H1 (cell line): ENCODE results near the gene TCF7L2. TPM values are rescaled to one million over a fixed set of nuclear protein-coding genes. Genes with fewer than 3 reads are reported as not detected.

Experiments used
- CTCF ChIA-PET: fragments of 300-600 bp; sonication (Branson Sonifier 250); formaldehyde crosslinking; loops from one replicate; lab custom pipeline; 2021; ENCODE audit not compliant: partially characterized antibody; lab: Charles Lee
- POLR2A ChIA-PET: fragments of 300-600 bp; sonication (Branson Sonifier 250); formaldehyde crosslinking; loops from one replicate; lab custom pipeline; 2021; ENCODE audit warnings: inconsistent platforms; ENCODE audit not compliant: partially characterized antibody; lab: Charles Lee
- DNase-seq, 2 experiments: peaks; one replicate each; pipeline versions ENCODE4 v3.0.0 to v3.0.0-alpha.2; 2010 to 2022; ENCODE audit warnings: low spot score in 2 of 2, low read depth in 1 of 2, mixed read lengths in 1 of 2
- FAIRE-seq: peaks from 2 replicates; lab custom pipeline; 2011; peaks lifted over from hg19 to GRCh38; lab: Jason Lieb, UNC
- H2AFZ ChIP-seq: 2 replicates; pipeline ENCODE4 v1.8.1; 2012; ENCODE audit warnings: low read length, inconsistent platforms
- H2AK5ac ChIP-seq: 2 replicates; pipeline ENCODE4 v1.6.1; 2013; ENCODE audit warnings: low read depth, low read length
- H2BK120ac ChIP-seq: replicated peaks from 2 replicates; pipeline ENCODE3; 2013; ENCODE audit warnings: low read depth, low read length, inconsistent platforms
- H2BK12ac ChIP-seq: 2 replicates; pipeline ENCODE4 v1.6.1; 2013; ENCODE audit warnings: low read depth, low read length
- H2BK15ac ChIP-seq: 2 replicates; pipeline ENCODE4 v1.6.1; 2013; ENCODE audit warnings: low read length
- H2BK20ac ChIP-seq: 2 replicates; pipeline ENCODE4 v1.6.1; 2013; ENCODE audit warnings: low read length
- H2BK5ac ChIP-seq: 2 replicates; pipeline ENCODE4 v1.6.1; 2013; ENCODE audit warnings: low read depth, low read length
- H3K14ac ChIP-seq: 2 replicates; pipeline ENCODE4 v1.6.1; 2013; ENCODE audit warnings: inconsistent platforms; ENCODE audit not compliant: insufficient read length
- H3K18ac ChIP-seq: 2 replicates; pipeline ENCODE4 v1.6.1; 2013; ENCODE audit warnings: low read length; ENCODE audit errors: extremely low read depth
- H3K23ac ChIP-seq: 2 replicates; pipeline ENCODE4 v1.6.1; 2013; ENCODE audit warnings: inconsistent platforms; ENCODE audit not compliant: insufficient read length
- H3K23me2 ChIP-seq: 2 replicates; pipeline ENCODE4 v1.6.1; 2013; ENCODE audit warnings: low read depth, low read length
- H3K27ac ChIP-seq: 2 replicates; pipeline ENCODE4 v1.6.1; 2011; ENCODE audit warnings: low read depth, low read length, inconsistent platforms
- H3K27me3 ChIP-seq, 4 experiments: replicated peaks in 1 of 4; 1 replicate in 1 of 4; 2 replicates in 3 of 4; pipeline versions ENCODE4 v1.6.1 to v1.8.1; 2011 to 2013; ENCODE audit warnings: low read length in 3 of 4, mild to moderate bottlenecking in 3 of 4, inconsistent platforms in 2 of 4, mixed read lengths in 2 of 4, moderate library complexity in 1 of 4; ENCODE audit not compliant: control insufficient read depth in 3 of 4, insufficient read depth in 3 of 4; ENCODE audit errors: extremely low read depth in 1 of 4
- H3K36me3 ChIP-seq, 4 experiments: 2 replicates each; pipeline versions ENCODE4 v1.6.1 to v1.8.1; 2011 to 2013; ENCODE audit warnings: mild to moderate bottlenecking in 4 of 4, low read length in 3 of 4, moderate library complexity in 2 of 4, control low read depth in 1 of 4, inconsistent platforms in 1 of 4; ENCODE audit not compliant: insufficient read depth in 4 of 4, control insufficient read depth in 2 of 4
- H3K4ac ChIP-seq: replicated peaks from 2 replicates; pipeline ENCODE3; 2013; ENCODE audit warnings: low read length, low read depth, mixed read lengths, inconsistent platforms; ENCODE audit not compliant: insufficient read length
- H3K4me1 ChIP-seq, 4 experiments: replicated peaks in 1 of 4; 1 replicate in 1 of 4; 2 replicates in 3 of 4; pipeline versions ENCODE4 v1.6.1 to v1.8.1; 2011 to 2013; ENCODE audit warnings: low read length in 3 of 4, inconsistent platforms in 2 of 4, mixed read lengths in 1 of 4; ENCODE audit not compliant: insufficient read depth in 4 of 4, control insufficient read depth in 3 of 4
- H3K4me2 ChIP-seq, 2 experiments: 2 replicates each; pipeline versions ENCODE4 v1.6.1 to v1.8.1; 2011 to 2013; ENCODE audit warnings: low read depth in 2 of 2, low read length in 2 of 2, control low read depth in 1 of 2, inconsistent platforms in 1 of 2, mild to moderate bottlenecking in 1 of 2; ENCODE audit not compliant: insufficient read depth in 1 of 2
- H3K4me3 ChIP-seq, 4 experiments: fragments of 200-600, 300-600 bp in 1 of 4; sonication (generic), shearing (Covaris generic), sonication (Bioruptor Twin) in 1 of 4; 2 replicates each; pipeline versions ENCODE4 v1.5.1 to v1.8.1; 2011 to 2016; ENCODE audit warnings: low read length in 4 of 4, low read depth in 3 of 4, control low read depth in 2 of 4, inconsistent platforms in 2 of 4, mild to moderate bottlenecking in 2 of 4, mixed read lengths in 1 of 4, moderate library complexity in 1 of 4; ENCODE audit not compliant: insufficient read depth in 2 of 4; ENCODE audit errors: extremely low read depth in 1 of 4
- H3K56ac ChIP-seq: replicated peaks from 2 replicates; pipeline ENCODE3; 2013; ENCODE audit warnings: low read depth, mild to moderate bottlenecking, mixed read lengths, low read length, inconsistent platforms; ENCODE audit not compliant: insufficient read length
- H3K79me1 ChIP-seq: 2 replicates; pipeline ENCODE4 v1.6.1; 2013; ENCODE audit warnings: low read depth, low read length, control low read depth
- H3K79me2 ChIP-seq, 2 experiments: 2 replicates each; pipeline versions ENCODE4 v1.6.1 to v1.8.1; 2012 to 2013; ENCODE audit warnings: low read length in 2 of 2, mild to moderate bottlenecking in 2 of 2, inconsistent platforms in 1 of 2; ENCODE audit not compliant: insufficient read depth in 2 of 2, control insufficient read depth in 1 of 2
- H3K9ac ChIP-seq, 4 experiments: replicated peaks in 1 of 4; 1 replicate in 1 of 4; 2 replicates in 3 of 4; pipeline versions ENCODE4 v1.6.1 to v1.8.1; 2011 to 2013; ENCODE audit warnings: low read depth in 3 of 4, low read length in 3 of 4, control low read depth in 2 of 4, mild to moderate bottlenecking in 2 of 4, moderate library complexity in 2 of 4, inconsistent platforms in 1 of 4; ENCODE audit errors: extremely low read depth in 1 of 4
- H3K9me3 ChIP-seq, 2 experiments: 2 replicates each; pipeline versions ENCODE4 v1.6.1 to v1.8.1; 2012 to 2013; ENCODE audit warnings: mild to moderate bottlenecking in 2 of 2, moderate library complexity in 2 of 2, control low read depth in 1 of 2, inconsistent platforms in 1 of 2, low read depth in 1 of 2, low read length in 1 of 2, mixed read lengths in 1 of 2; ENCODE audit not compliant: insufficient read depth in 2 of 2
- H4K20me1 ChIP-seq, 2 experiments: replicated peaks in 1 of 2; 2 replicates each; pipeline versions ENCODE3 to v1.8.1; 2011 to 2013; ENCODE audit warnings: inconsistent platforms in 2 of 2, low read length in 2 of 2, mild to moderate bottlenecking in 1 of 2; ENCODE audit not compliant: insufficient read depth in 2 of 2, control insufficient read depth in 1 of 2
- H4K5ac ChIP-seq: 2 replicates; pipeline ENCODE4 v1.6.1; 2013; ENCODE audit warnings: low read length, low read depth, mixed read lengths, inconsistent platforms; ENCODE audit not compliant: insufficient read length
- H4K8ac ChIP-seq: 2 replicates; pipeline ENCODE4 v1.8.0; 2013; ENCODE audit warnings: mild to moderate bottlenecking, moderate library complexity, low read length, inconsistent platforms; ENCODE audit not compliant: insufficient read depth; ENCODE audit errors: extremely low read depth
- H4K91ac ChIP-seq: replicated peaks from 2 replicates; pipeline ENCODE3; 2013; ENCODE audit warnings: low read length, mixed read lengths, inconsistent platforms; ENCODE audit not compliant: insufficient read length
- ATF2 ChIP-seq: IDR thresholded peaks from 2 replicates; pipeline ENCODE4 v1.6.1; 2012; ENCODE audit warnings: low read length, inconsistent platforms
- ATF3 ChIP-seq: IDR thresholded peaks from 2 replicates; pipeline ENCODE4 v1.6.1; 2011; ENCODE audit warnings: low read depth, mild to moderate bottlenecking, low read length; ENCODE audit not compliant: insufficient read depth
- CBX8 ChIP-seq: fragments of 300-800, 300-1000 bp; sonication (generic); IDR thresholded peaks from 2 replicates; pipeline ENCODE4 v1.7.1; 2016; ENCODE audit warnings: low read depth, low read length, borderline replicate concordance
- KDM1A ChIP-seq: fragments of 200-600, 300-600 bp; sonication (generic); IDR thresholded peaks from 2 replicates; pipeline ENCODE4 v1.7.1; 2016; ENCODE audit warnings: mild to moderate bottlenecking, low read length, borderline replicate concordance
- NANOG ChIP-seq: IDR thresholded peaks from 2 replicates; pipeline ENCODE4 v1.6.1; 2011; ENCODE audit warnings: low read length, low read depth, mild to moderate bottlenecking, inconsistent platforms; ENCODE audit not compliant: insufficient read depth, poor library complexity, severe bottlenecking
- PHF8 ChIP-seq: fragments of 200-600 bp; sonication (generic); conservative IDR thresholded peaks from 2 replicates; pipeline ENCODE4 v1.7.1; 2012; ENCODE audit warnings: low read depth, mild to moderate bottlenecking, inconsistent platforms, low read length, moderate library complexity
- POLR2A ChIP-seq, 2 experiments: IDR thresholded peaks; 1 replicate in 1 of 2; 2 replicates in 1 of 2; pipeline ENCODE4 v1.6.1; 2011; ENCODE audit warnings: low read depth in 2 of 2, low read length in 2 of 2, mild to moderate bottlenecking in 2 of 2; ENCODE audit errors: control extremely low read depth in 1 of 2
- RBBP5 ChIP-seq: IDR thresholded peaks from 2 replicates; pipeline ENCODE4 v1.7.1; 2012; ENCODE audit warnings: low read depth, mild to moderate bottlenecking, inconsistent platforms, low read length, moderate library complexity, borderline replicate concordance
- SIX5 ChIP-seq: IDR thresholded peaks from 2 replicates; pipeline ENCODE4 v1.6.1; 2011; ENCODE audit warnings: mild to moderate bottlenecking, low read depth, low read length
- YY1 ChIP-seq: IDR thresholded peaks from 2 replicates; pipeline ENCODE4 v1.6.1; 2011; ENCODE audit warnings: low read depth, mild to moderate bottlenecking, low read length
- WGBS, 2 experiments: shearing (Covaris generic) in 1 of 2; methylation state at CpG; one replicate each; pipeline versions ENCODE4 v1.1.6 to v1.1.7; 2013 to 2015; ENCODE audit warnings: low lambda C conversion rate in 2 of 2, mixed read lengths in 2 of 2, inconsistent platforms in 1 of 2, low coverage in 1 of 2, missing lambda C conversion rate in 1 of 2; ENCODE audit not compliant: insufficient replicate concordance in 2 of 2, insufficient coverage in 1 of 2, insufficient read length in 1 of 2; ENCODE audit errors: extremely low coverage in 1 of 2, missing lambda C conversion rate in 1 of 2; 5-methylcytosine and 5-hydroxymethylcytosine counted together
- polyA plus RNA-seq, 7 experiments: library from polyadenylated mRNA; depleted of rRNA in 3 of 7; stranded (reverse) in 5 of 7; unstranded in 2 of 7; fragments of >200 nt in 5 of 7; fragments of 200-250 nt in 2 of 7; gene quantifications; 1 replicate in 5 of 7; 2 replicates in 1 of 7; 4 replicates in 1 of 7; pipeline versions ENCODE4 v1.2.1 to v1.2.3, GENCODE V29; 2011 to 2013; ENCODE audit warnings: missing spikeins in 2 of 7, mixed read lengths in 2 of 7
- total RNA-seq: library from RNA; stranded (reverse); fragmentation: NEBNext Ultra II Directional; extraction: Animal tissue kit (Norgen Biotek cat#: 25700); gene quantifications from 2 replicates; pipeline ENCODE4 v1.2.1, GENCODE V29; 2021
- TF ChIP-seq, protein P1 (sequence below): IDR thresholded peaks from 2 replicates; pipeline ENCODE4 v1.6.1; 2012; ENCODE audit warnings: inconsistent platforms

Gene TCF7L2
- total and polyA plus RNA-seq, 2 of the 8 experiments (the other 6 are each of a cell fraction or from before 2014, with no cell fraction given), result 33.9 to 67.3 TPM

DNA sequence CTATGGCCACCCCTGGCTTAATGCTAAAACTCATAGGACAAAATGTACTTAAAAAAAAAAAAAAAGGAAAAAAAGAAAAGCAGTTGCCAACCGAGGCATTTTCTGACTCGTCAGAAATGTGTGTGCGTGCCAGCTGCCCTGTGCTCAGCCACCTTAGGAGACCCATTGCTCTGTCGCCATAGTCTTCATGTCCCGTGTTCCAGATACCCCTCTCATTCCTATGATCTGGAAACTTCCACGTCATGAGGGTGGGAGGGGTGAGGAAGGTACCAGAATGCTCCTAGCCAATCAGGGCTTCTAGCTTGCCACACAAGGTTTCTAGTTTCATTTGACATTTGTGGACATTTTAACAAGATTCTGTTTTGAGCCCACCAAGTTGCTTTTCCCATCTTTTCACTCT lies 212.9 kb downstream of the TCF7L2 start:
- Histone ChIP-seq H3K79me2 (peaks cover 0 to 3% of the 10 kb centered on the region in 2 experiments; a peak in 1 of 4 replicates), H4K8ac (no peak overlapping the region), H3K23ac (no peak overlapping the region), H3K23me2 (no peaks in the 10 kb centered on the region; the same call in 1 of the 2 replicates), H2AFZ (no peak overlapping the region), H4K91ac (no peak overlapping the region), H2AK5ac (no peak overlapping the region), H3K4me1 (peaks cover 10 to 29% (median 21%) of the 10 kb centered on the region in 4 experiments), H3K4ac (no peak overlapping the region), H2BK20ac (no peak overlapping the region), H3K36me3 (peaks cover 7 to 71% (median 19%) of the 10 kb centered on the region in 4 experiments; a peak in 4 of 8 replicates), H3K9me3 (no peaks in the 10 kb centered on the region), H2BK120ac (no peak overlapping the region), H3K27ac (no peak overlapping the region), H3K18ac (no peak overlapping the region), H3K4me3 (no peak overlapping the region), H2BK5ac (no peak overlapping the region), H4K20me1 (peaks cover 0 to 2% of the 10 kb centered on the region in 2 experiments), H3K56ac (no peak overlapping the region), H4K5ac (no peak overlapping the region), H3K14ac (no peak overlapping the region), H3K79me1 (peaks cover 2% of the 10 kb centered on the region; the same call in 1 of the 2 replicates), H3K27me3 (no peaks in the 10 kb centered on the region), H3K9ac (no peak overlapping the region), H3K4me2 (no peak overlapping the region), H2BK12ac (no peak overlapping the region), H2BK15ac (no peak overlapping the region)
- FAIRE-seq (no peak), DNase-seq (no peak)
- ChIA-PET CTCF (interaction anchor here (3.3 kb wide), 1 partner anchor 53 kb away, joined by 11 read pairs; no protein-coding TSS in a partner anchor), POLR2A (interaction anchor here (1.2 kb wide), 1 partner anchor 13 kb away, joined by 3 read pairs; no protein-coding TSS in a partner anchor)
- WGBS, 2 experiments, result 88% methylated on average over 4 of the region's 6 CpGs; no CpG with 5 or more reads in 1 of the 2 experiments
- no peak for TF ChIP-seq ATF2
- no peak for TF ChIP-seq SIX5
- TF ChIP-seq, protein P1, sequence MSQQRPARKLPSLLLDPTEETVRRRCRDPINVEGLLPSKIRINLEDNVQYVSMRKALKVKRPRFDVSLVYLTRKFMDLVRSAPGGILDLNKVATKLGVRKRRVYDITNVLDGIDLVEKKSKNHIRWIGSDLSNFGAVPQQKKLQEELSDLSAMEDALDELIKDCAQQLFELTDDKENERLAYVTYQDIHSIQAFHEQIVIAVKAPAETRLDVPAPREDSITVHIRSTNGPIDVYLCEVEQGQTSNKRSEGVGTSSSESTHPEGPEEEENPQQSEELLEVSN, result no peak
- TF ChIP-seq KDM1A, result no peak
- TF ChIP-seq PHF8, result no peak
- no peak for TF ChIP-seq RBBP5
- no peak for TF ChIP-seq CBX8
- no peak for TF ChIP-seq YY1
- no peak for TF ChIP-seq ATF3
- TF ChIP-seq POLR2A (IDR thresholded peaks at IDR 0.05; ENCODE audit: control extremely low read depth in 1 of 2, low read depth in 2 of 2, low read length in 2 of 2), result no peak
- TF ChIP-seq NANOG, result no peak
